A549 (cell line): Measurements from ENCODE around the gene PRKN. TPM values are rescaled to one million over a fixed set of nuclear protein-coding genes. Genes with fewer than 3 reads are reported as not detected.

Source experiments
- ATAC-seq, 2 experiments: fragments of 200-7000 bp in 1 of 2; fragments of >200 bp in 1 of 2; cut with Nextera tagmentation in 1 of 2; cut with Tn5 transposase in 1 of 2; 3 replicates each; pipeline versions ENCODE4 v1.8.0 to v1.9.1; 2018 to 2020; ENCODE audit warnings: mild to moderate bottlenecking in 1 of 2, moderate library complexity in 1 of 2
- CTCF ChIA-PET: fragments of 300-600 bp; sonication (Branson Sonifier 250); formaldehyde crosslinking; extraction: SDS; loops from one replicate; lab custom pipeline; 2021; ENCODE audit warnings: antibody characterized with exemption, inconsistent platforms; lab: Yijun Ruan, JAX
- POLR2A ChIA-PET: fragments of 350-600 bp; formaldehyde crosslinking; extraction: SDS; loops from one replicate; lab custom pipeline; 2021; ENCODE audit warnings: antibody characterized with exemption, inconsistent platforms; lab: Yijun Ruan, JAX
- DNase-seq, 2 experiments: peaks; one replicate each; pipeline versions ENCODE4 v3.0.0 to v3.0.0-alpha.2; 2011 to 2016; ENCODE audit warnings: low read depth in 1 of 2, low spot score in 1 of 2
- FAIRE-seq: peaks from 2 replicates; lab custom pipeline; 2011; peaks lifted over from hg19 to GRCh38; lab: Jason Lieb, UNC
- H3K27ac ChIP-seq, 2 experiments: fragments of >200 bp; sonication (Bioruptor Twin); formaldehyde crosslinking; 3 replicates each; pipeline ENCODE4 v1.5.1; 2016 to 2017
- H3K4me1 ChIP-seq: fragments of >200 bp; sonication (Bioruptor Twin); formaldehyde crosslinking; 3 replicates; pipeline ENCODE4 v1.6.1; 2016
- H3K4me2 ChIP-seq: fragments of >200 bp; sonication (Bioruptor Twin); formaldehyde crosslinking; 3 replicates; pipeline ENCODE4 v1.6.1; 2016
- H3K4me3 ChIP-seq: fragments of >200 bp; sonication (Bioruptor Twin); formaldehyde crosslinking; 3 replicates; pipeline ENCODE4 v1.5.1; 2016
- H3K9me3 ChIP-seq: fragments of >200 bp; sonication (Bioruptor Twin); formaldehyde crosslinking; 3 replicates; pipeline ENCODE4 v1.6.1; 2016
- BCL3 ChIP-seq: fragments of >200 bp; sonication (Bioruptor Twin); formaldehyde crosslinking; IDR thresholded peaks from 3 replicates; pipeline ENCODE4 v1.6.1; 2016
- CBX2 ChIP-seq: fragments of 200-600 bp; sonication (generic); IDR thresholded peaks from 2 replicates; pipeline ENCODE4 v1.6.1; 2016; ENCODE audit warnings: low read depth, mild to moderate bottlenecking, borderline replicate concordance
- CBX8 ChIP-seq: fragments of 200-600 bp; sonication (generic); IDR thresholded peaks from 2 replicates; pipeline ENCODE4 v1.6.1; 2016
- CHD2 ChIP-seq: fragments of 150-350 bp; IDR thresholded peaks from 2 replicates; pipeline ENCODE4 v1.6.1; 2014; ENCODE audit warnings: low read length; ENCODE audit not compliant: partially characterized antibody
- CHD4 ChIP-seq: fragments of 200-600 bp; sonication (generic); IDR thresholded peaks from 2 replicates; pipeline ENCODE4 v1.6.1; 2016; ENCODE audit warnings: antibody characterized with exemption, mild to moderate bottlenecking, borderline replicate concordance
- EHMT2 ChIP-seq: fragments of 200-600 bp; sonication (generic); IDR thresholded peaks from 2 replicates; pipeline ENCODE4 v1.6.1; 2016; ENCODE audit warnings: antibody characterized with exemption, low read depth, mild to moderate bottlenecking, moderate library complexity
- ELK1 ChIP-seq: fragments of 150-350 bp; IDR thresholded peaks from 2 replicates; pipeline ENCODE4 v1.6.1; 2014; ENCODE audit warnings: low read depth, mild to moderate bottlenecking, low read length
- EP300 ChIP-seq, 2 experiments: fragments of >200 bp; sonication (Bioruptor Twin); formaldehyde crosslinking; IDR thresholded peaks; 2 replicates in 1 of 2; 3 replicates in 1 of 2; pipeline ENCODE4 v1.6.1; 2016 to 2017
- FOXS1 ChIP-seq: fragments of 250-450 bp; sonication (Bioruptor Pico); IDR thresholded peaks from 2 replicates; pipeline ENCODE4 v1.5.0; 2020; ENCODE audit warnings: mild to moderate bottlenecking, moderate library complexity
- HDAC2 ChIP-seq: fragments of 200-600 bp; sonication (generic); IDR thresholded peaks from 2 replicates; pipeline ENCODE4 v1.6.1; 2016
- HES2 ChIP-seq: fragments of >200 bp; sonication (Bioruptor Twin); formaldehyde crosslinking; IDR thresholded peaks from 2 replicates; pipeline ENCODE4 v1.6.1; 2016
- KDM5A ChIP-seq: fragments of 200-600 bp; sonication (generic); IDR thresholded peaks from 2 replicates; pipeline ENCODE4 v1.6.1; 2016; ENCODE audit warnings: antibody characterized with exemption, mild to moderate bottlenecking
- NFE2L2 ChIP-seq: fragments of 150-350 bp; conservative IDR thresholded peaks from 2 replicates; pipeline ENCODE4 v1.6.1; 2014; ENCODE audit warnings: low read length
- PHF8 ChIP-seq: fragments of 200-600 bp; sonication (generic); IDR thresholded peaks from 2 replicates; pipeline ENCODE4 v1.6.1; 2016; ENCODE audit warnings: low read depth, mild to moderate bottlenecking, antibody characterized with exemption, moderate library complexity, borderline replicate concordance
- POLR2A ChIP-seq: IDR thresholded peaks from 2 replicates; pipeline ENCODE4 v1.6.1; 2012; ENCODE audit warnings: mild to moderate bottlenecking, low read length
- RAD21 ChIP-seq, 2 experiments: fragments of >200 bp in 1 of 2; sonication (Bioruptor Twin) in 1 of 2; formaldehyde crosslinking in 1 of 2; IDR thresholded peaks in 1 of 2; conservative IDR thresholded peaks in 1 of 2; 2 replicates in 1 of 2; 3 replicates in 1 of 2; pipeline ENCODE4 v1.6.1; 2012 to 2018; ENCODE audit warnings: inconsistent platforms in 1 of 2
- RCOR1 ChIP-seq: fragments of 150-350 bp; IDR thresholded peaks from 2 replicates; pipeline ENCODE4 v1.6.1; 2014; ENCODE audit warnings: antibody characterized with exemption, low read length, low read depth
- REST ChIP-seq: fragments of 200-600 bp; sonication (generic); IDR thresholded peaks from 2 replicates; pipeline ENCODE4 v1.6.1; 2016; ENCODE audit warnings: antibody characterized with exemption, mild to moderate bottlenecking, moderate library complexity
- RNF2 ChIP-seq: fragments of 200-600 bp; sonication (generic); IDR thresholded peaks from 2 replicates; pipeline ENCODE4 v1.6.1; 2016; ENCODE audit warnings: low read depth, mild to moderate bottlenecking, antibody characterized with exemption, moderate library complexity, borderline replicate concordance
- SMC3 ChIP-seq: fragments of >200 bp; sonication (Bioruptor Twin); formaldehyde crosslinking; IDR thresholded peaks from 3 replicates; pipeline ENCODE4 v1.6.1; 2018; ENCODE audit warnings: inconsistent platforms
- TP53 ChIP-seq: fragments of 250-450 bp; sonication (Bioruptor Pico); IDR thresholded peaks from 2 replicates; pipeline ENCODE4 v1.5.0; 2021; ENCODE audit warnings: mild to moderate bottlenecking, moderate library complexity
- ZFP36 ChIP-seq: fragments of 450-650 bp; IDR thresholded peaks from 2 replicates; pipeline ENCODE4 v1.6.1; 2014; ENCODE audit warnings: borderline replicate concordance; ENCODE audit not compliant: partially characterized antibody
- ZNF302 ChIP-seq: fragments of 250-450 bp; sonication (Bioruptor Pico); IDR thresholded peaks from 2 replicates; pipeline ENCODE4 v1.9.0; 2021; ENCODE audit warnings: inconsistent platforms, mild to moderate bottlenecking, moderate library complexity
- ZSCAN20 ChIP-seq: fragments of 250-450 bp; sonication (Bioruptor Pico); IDR thresholded peaks from 2 replicates; pipeline ENCODE4 v1.8.0; 2022; ENCODE audit warnings: mild to moderate bottlenecking, moderate library complexity
- WGBS: methylation state at CpG from one replicate; pipeline ENCODE4 v1.1.6; 2017; ENCODE audit errors: missing lambda C conversion rate; 5-methylcytosine and 5-hydroxymethylcytosine counted together
- polyA plus RNA-seq, 4 experiments: library from polyadenylated mRNA; depleted of rRNA in 3 of 4; stranded (reverse); fragments of >200 nt; fragmentation: RNase III in 1 of 4; extraction: RNeasy Plus Mini Kit Qiagen cat#74134 plus additional on column Dnase treatment in 1 of 4; gene quantifications; 2 replicates in 3 of 4; 3 replicates in 1 of 4; pipeline ENCODE4 v1.2.3, GENCODE V29; 2011 to 2017

PRKN gene
- polyA plus RNA-seq, 2 of the 4 experiments (the other 2 are of a cell fraction), result 0.36 to 0.39 TPM

- POLR2A ChIA-PET, result no interaction called here
- CTCF ChIA-PET, result no interaction called here
- no peak for FAIRE-seq
- Histone ChIP-seq H3K27ac (no peak overlapping the region), H3K9me3 (no peaks in the 10 kb centered on the region), H3K4me1 (no peaks in the 10 kb centered on the region), H3K4me3 (no peak overlapping the region), H3K4me2 (no peak overlapping the region)
- ATAC-seq, result no peak
- no peak for DNase-seq
- TF ChIP-seq SMC3, result no peak
- no peak for TF ChIP-seq POLR2A
- no peak for TF ChIP-seq TP53 (CRISPR knock-in tag)
- no peak for TF ChIP-seq EP300 (IDR thresholded peaks at IDR 0.05)
- TF ChIP-seq RNF2, result no peak
- TF ChIP-seq ZSCAN20 (CRISPR knock-in tag), result no peak
- TF ChIP-seq CHD4, result no peak
- TF ChIP-seq HES2, result no peak
- no peak for TF ChIP-seq REST
- TF ChIP-seq NFE2L2, result no peak
- no peak for TF ChIP-seq RAD21 (conservative IDR thresholded peaks at IDR 0.05 in 1 of 2, IDR thresholded peaks at IDR 0.05 in 1 of 2)
- TF ChIP-seq BCL3, result no peak
- no peak for TF ChIP-seq CBX8
Measured at GRCh38 chr6:162435071-162435470, 292.5 kb downstream of the PRKN start.

GRCh38 chr6:162421004-162421403 is 306.6 kb downstream of the PRKN start:
- POLR2A ChIA-PET, result no interaction called here
- ATAC-seq, result no peak
- no peak for FAIRE-seq
- Histone ChIP-seq H3K4me1 (no peaks in the 10 kb centered on the region), H3K9me3 (no peaks in the 10 kb centered on the region), H3K4me2 (no peak overlapping the region), H3K27ac (no peak overlapping the region), H3K4me3 (no peak overlapping the region)
- no peak for TF ChIP-seq ZFP36
- no peak for TF ChIP-seq RCOR1
- no peak for TF ChIP-seq CBX2
- TF ChIP-seq KDM5A, result no peak
- no peak for TF ChIP-seq CHD2
- no peak for TF ChIP-seq FOXS1 (CRISPR knock-in tag)
- TF ChIP-seq EHMT2, result no peak
- TF ChIP-seq ELK1, result no peak
- no peak for TF ChIP-seq ZNF302
- TF ChIP-seq NFE2L2, result no peak
- no peak for TF ChIP-seq SMC3
- TF ChIP-seq PHF8, result no peak
- TF ChIP-seq HDAC2, result no peak
- no peak for DNase-seq
- CTCF ChIA-PET, result interaction anchor here (1.0 kb wide), 1 partner anchor 51 kb away, joined by 3 read pairs; no protein-coding TSS in a partner anchor
- WGBS, result 3% methylated on average over 4 of the region's 4 CpGs
